ENCODE measurements around the gene TMEM208. TPM values are rescaled to one million over a fixed set of nuclear protein-coding genes. Genes with fewer than 3 reads are reported as not detected.
A peak's percentile ranks its signal among the peaks of the same experiment; 100 is the strongest.

The TMEM208 gene
- total and polyA plus RNA-seq, 2 of the 8 experiments (the other 6 are each of a cell fraction or from before 2014, with no cell fraction given): 37.7 to 100.0 TPM

DNA sequence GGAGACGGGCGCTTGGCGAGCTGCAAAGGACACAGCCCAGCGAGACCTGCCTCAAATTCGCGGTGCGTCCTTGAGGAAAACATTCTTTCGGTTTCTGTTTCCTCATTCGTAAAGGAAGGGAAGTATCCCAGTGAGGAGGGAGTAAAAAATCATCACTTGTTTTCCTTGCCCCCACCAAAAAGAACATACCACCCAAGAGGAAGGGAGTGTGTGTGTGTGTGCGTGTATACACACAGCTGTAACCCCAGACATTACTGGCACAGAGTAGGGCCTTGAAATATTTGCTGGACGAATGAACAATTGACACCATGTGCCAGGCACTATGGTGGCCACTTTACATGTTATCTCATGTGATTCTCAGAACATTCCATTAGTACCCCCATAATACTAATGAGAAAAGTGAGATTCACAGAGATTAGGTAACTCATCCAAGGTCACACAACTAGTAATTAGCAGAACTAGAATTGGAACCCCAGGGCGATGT is 41.2 kb upstream of the TMEM208 start:
- peaks cover 0 to 17% (median 10%) of the 10 kb centered on the region in 4 experiments; a peak in 5 of 7 replicates for H3K4me1 ChIP-seq (replicated peaks in 1 of 4; ENCODE audit: control insufficient read depth in 3 of 4, insufficient read depth in 4 of 4, low read length in 3 of 4)
- no peak overlapping the region for H3K18ac ChIP-seq (ENCODE audit: extremely low read depth, low read length)
- H2BK120ac ChIP-seq (replicated peaks; ENCODE audit: low read depth, low read length): no peak overlapping the region
- H3K79me1 ChIP-seq (ENCODE audit: low read depth, low read length): no peaks in the 10 kb centered on the region
- no peaks in the 10 kb centered on the region for H3K9me3 ChIP-seq (ENCODE audit: insufficient read depth in 2 of 2, low read depth in 1 of 2, low read length in 1 of 2)
- H3K9ac ChIP-seq (replicated peaks in 1 of 4; ENCODE audit: extremely low read depth in 1 of 4, low read depth in 3 of 4, low read length in 3 of 4): no peak overlapping the region
- CTCF ChIA-PET (ENCODE audit: partially characterized antibody): interaction anchor here (0.6 to 9.3 kb wide), 29 partner anchors 9 to 290 kb away, joined by 3 to 151 read pairs (median 4); partner anchors contain the start of genes B3GNT9, CES3, ELMO3 and FBXL8
- FAIRE-seq: no peak
- H4K91ac ChIP-seq (replicated peaks; ENCODE audit: insufficient read length, low read length): no peak overlapping the region
- peaks cover 8 to 32% (median 19%) of the 10 kb centered on the region in 4 experiments for H3K27me3 ChIP-seq (replicated peaks in 1 of 4; ENCODE audit: control insufficient read depth in 3 of 4, extremely low read depth in 1 of 4, insufficient read depth in 3 of 4, low read length in 3 of 4)
- no peak overlapping the region; the same call in 1 of the 2 replicates for H2BK5ac ChIP-seq (ENCODE audit: low read depth, low read length)
- H2BK12ac ChIP-seq (ENCODE audit: low read depth, low read length): no peak overlapping the region
- H4K5ac ChIP-seq (ENCODE audit: insufficient read length, low read depth, low read length): no peak overlapping the region
- H3K23ac ChIP-seq (ENCODE audit: insufficient read length): no peak overlapping the region
- peak overlapping the region in 1 of 2 experiments; percentile 92; a peak in 2 of 4 replicates for H3K4me2 ChIP-seq (ENCODE audit: insufficient read depth in 1 of 2, low read depth in 2 of 2, low read length in 2 of 2)
- peaks cover 0 to 5% of the 10 kb centered on the region in 2 experiments; a peak in 1 of 4 replicates for H3K79me2 ChIP-seq (ENCODE audit: control insufficient read depth in 1 of 2, insufficient read depth in 2 of 2, low read length in 2 of 2)
- no peak overlapping the region for H2BK20ac ChIP-seq (ENCODE audit: low read length)
- H3K14ac ChIP-seq (ENCODE audit: insufficient read length): no peak overlapping the region
- H3K23me2 ChIP-seq (ENCODE audit: low read depth, low read length): peaks cover 13% of the 10 kb centered on the region; the same call in 1 of the 2 replicates
- H4K20me1 ChIP-seq (replicated peaks in 1 of 2; ENCODE audit: control insufficient read depth in 1 of 2, insufficient read depth in 2 of 2, low read length in 2 of 2): peaks cover 2 to 18% of the 10 kb centered on the region in 2 experiments
- POLR2A ChIA-PET (ENCODE audit: partially characterized antibody): interaction anchor here (0.6 to 4.0 kb wide), 10 partner anchors 12 to 252 kb away, joined by 3 to 19 read pairs (median 4); partner anchors contain the start of genes HSF4 and NOL3
- H3K4ac ChIP-seq (replicated peaks; ENCODE audit: insufficient read length, low read depth, low read length): peak overlapping the region; percentile 48
- no peaks in the 10 kb centered on the region; a peak in 1 of 8 replicates for H3K36me3 ChIP-seq (ENCODE audit: control insufficient read depth in 2 of 4, insufficient read depth in 4 of 4, low read length in 3 of 4)
- WGBS, 2 experiments (ENCODE audit: extremely low coverage in 1 of 2, insufficient coverage in 1 of 2, insufficient read length in 1 of 2, insufficient replicate concordance in 2 of 2, low coverage in 1 of 2, low lambda C conversion rate in 2 of 2, missing lambda C conversion rate in 1 of 2): 17% methylated on average over 12 of the region's 12 CpGs; no CpG with 5 or more reads in 1 of the 2 experiments
- H3K27ac ChIP-seq (ENCODE audit: low read depth, low read length): no peak overlapping the region
- H2AFZ ChIP-seq (ENCODE audit: low read length): no peak overlapping the region
- no peak overlapping the region for H2AK5ac ChIP-seq (ENCODE audit: low read depth, low read length)
- no peak for DNase-seq (ENCODE audit: low read depth in 1 of 2, low spot score in 2 of 2)
- H3K4me3 ChIP-seq (ENCODE audit: extremely low read depth in 1 of 4, insufficient read depth in 2 of 4, low read depth in 3 of 4, low read length in 4 of 4): no peak overlapping the region
- H4K8ac ChIP-seq (ENCODE audit: extremely low read depth, insufficient read depth, low read length): no peak overlapping the region
- TF ChIP-seq RBBP5 (IDR thresholded peaks at IDR 0.05; ENCODE audit: borderline replicate concordance, low read depth, low read length) (peak; percentile 38; the same call in 1 of the 2 replicates), NANOG (IDR thresholded peaks at IDR 0.05; ENCODE audit: insufficient read depth, low read depth, low read length, poor library complexity, severe bottlenecking) (no peak)
- no peak overlapping the region for H2BK15ac ChIP-seq (ENCODE audit: low read length)
- no peak overlapping the region for H3K56ac ChIP-seq (replicated peaks; ENCODE audit: insufficient read length, low read depth, low read length)
